ENCODE data around the gene DHRS12. TPM values are rescaled to one million over a fixed set of nuclear protein-coding genes. Genes with fewer than 3 reads are reported as not detected.
A peak's percentile ranks its signal among the peaks of the same experiment; 100 is the strongest.

Gene DHRS12
- total RNA-seq, 1 donor from 2014 or later = 10.3 TPM

DNA sequence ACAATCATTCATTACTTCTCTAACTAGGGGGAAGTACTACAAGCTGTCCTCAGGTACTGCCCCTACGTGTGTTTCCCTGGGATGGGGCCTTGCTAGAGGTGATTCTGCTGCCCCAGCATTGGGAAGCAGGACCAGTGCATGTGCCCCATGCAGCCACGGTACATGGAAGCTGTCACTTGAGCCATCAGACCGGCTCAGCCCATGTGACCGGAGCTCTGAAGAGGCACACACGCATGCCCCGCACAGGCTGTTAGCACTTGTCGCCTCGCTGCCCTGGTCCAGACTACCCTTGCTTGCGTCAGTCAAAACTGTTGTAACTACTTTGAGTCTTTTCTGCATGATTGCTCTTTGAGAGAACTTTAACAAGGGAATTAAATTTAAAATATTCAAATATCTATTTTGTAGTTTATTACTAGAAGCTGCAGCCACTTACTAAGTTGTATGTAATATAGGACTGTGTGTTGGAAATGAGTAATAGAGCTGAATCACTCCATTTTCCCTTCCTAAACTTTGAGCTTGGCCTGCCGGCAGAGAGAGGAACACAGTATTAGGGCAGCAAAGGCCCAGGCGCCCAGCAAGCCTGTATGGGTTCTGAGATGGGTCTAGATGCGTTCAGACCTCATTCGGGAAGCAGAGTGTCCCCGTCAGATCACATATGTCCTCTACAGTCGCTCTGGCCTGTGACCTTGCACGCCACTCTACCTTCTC is 42.2 kb downstream of the DHRS12 start:
- Histone ChIP-seq H3K4me1 (peaks cover 23% of the 10 kb centered on the region), H3K9me3 (replicated peaks) (no peaks in the 10 kb centered on the region), H3K27ac (replicated peaks) (no peak overlapping the region), H3K4me3 (no peak overlapping the region), H3K36me3 (peaks cover 43% of the 10 kb centered on the region), H3K27me3 (ENCODE audit: low read depth) (no peaks in the 10 kb centered on the region)
- intact Hi-C loops (cut with micrococcal nuclease) = no loop called here
- TF ChIP-seq, protein P1, sequence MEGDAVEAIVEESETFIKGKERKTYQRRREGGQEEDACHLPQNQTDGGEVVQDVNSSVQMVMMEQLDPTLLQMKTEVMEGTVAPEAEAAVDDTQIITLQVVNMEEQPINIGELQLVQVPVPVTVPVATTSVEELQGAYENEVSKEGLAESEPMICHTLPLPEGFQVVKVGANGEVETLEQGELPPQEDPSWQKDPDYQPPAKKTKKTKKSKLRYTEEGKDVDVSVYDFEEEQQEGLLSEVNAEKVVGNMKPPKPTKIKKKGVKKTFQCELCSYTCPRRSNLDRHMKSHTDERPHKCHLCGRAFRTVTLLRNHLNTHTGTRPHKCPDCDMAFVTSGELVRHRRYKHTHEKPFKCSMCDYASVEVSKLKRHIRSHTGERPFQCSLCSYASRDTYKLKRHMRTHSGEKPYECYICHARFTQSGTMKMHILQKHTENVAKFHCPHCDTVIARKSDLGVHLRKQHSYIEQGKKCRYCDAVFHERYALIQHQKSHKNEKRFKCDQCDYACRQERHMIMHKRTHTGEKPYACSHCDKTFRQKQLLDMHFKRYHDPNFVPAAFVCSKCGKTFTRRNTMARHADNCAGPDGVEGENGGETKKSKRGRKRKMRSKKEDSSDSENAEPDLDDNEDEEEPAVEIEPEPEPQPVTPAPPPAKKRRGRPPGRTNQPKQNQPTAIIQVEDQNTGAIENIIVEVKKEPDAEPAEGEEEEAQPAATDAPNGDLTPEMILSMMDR (IDR thresholded peaks at IDR 0.05; ENCODE audit: borderline replicate concordance) = no peak
- DNase-seq = peak; percentile 43

DNA sequence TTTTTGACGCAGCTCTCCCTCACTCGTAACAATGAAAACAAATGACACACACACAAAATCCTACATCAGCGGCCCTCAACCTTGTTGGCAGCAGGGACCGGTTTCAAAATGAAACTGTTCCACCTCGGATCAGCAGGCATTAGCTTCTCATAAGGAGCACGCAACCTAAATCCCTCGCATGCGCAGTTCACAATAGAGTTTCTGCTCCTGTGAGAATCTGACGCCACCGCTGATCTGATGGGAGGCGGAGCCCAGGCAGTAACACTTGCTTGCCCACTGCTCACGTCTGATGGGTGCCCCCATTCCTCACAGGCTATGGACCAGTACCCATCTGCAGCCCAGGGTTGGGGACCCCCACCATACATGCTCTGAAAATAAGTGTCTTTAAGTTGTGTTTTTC is 43.4 kb downstream of the DHRS12 start:
- no peak for DNase-seq
- intact Hi-C loops (cut with micrococcal nuclease) = no loop called here
- TF ChIP-seq, protein P1 (IDR thresholded peaks at IDR 0.05; ENCODE audit: borderline replicate concordance) = no peak
- peaks cover 23% of the 10 kb centered on the region for H3K4me1 ChIP-seq
- H3K9me3 ChIP-seq (replicated peaks) = no peaks in the 10 kb centered on the region
- peaks cover 55% of the 10 kb centered on the region for H3K36me3 ChIP-seq
- no peak overlapping the region for H3K4me3 ChIP-seq
- no peak overlapping the region for H3K27ac ChIP-seq (replicated peaks)
- no peaks in the 10 kb centered on the region for H3K27me3 ChIP-seq (ENCODE audit: low read depth)

DNA sequence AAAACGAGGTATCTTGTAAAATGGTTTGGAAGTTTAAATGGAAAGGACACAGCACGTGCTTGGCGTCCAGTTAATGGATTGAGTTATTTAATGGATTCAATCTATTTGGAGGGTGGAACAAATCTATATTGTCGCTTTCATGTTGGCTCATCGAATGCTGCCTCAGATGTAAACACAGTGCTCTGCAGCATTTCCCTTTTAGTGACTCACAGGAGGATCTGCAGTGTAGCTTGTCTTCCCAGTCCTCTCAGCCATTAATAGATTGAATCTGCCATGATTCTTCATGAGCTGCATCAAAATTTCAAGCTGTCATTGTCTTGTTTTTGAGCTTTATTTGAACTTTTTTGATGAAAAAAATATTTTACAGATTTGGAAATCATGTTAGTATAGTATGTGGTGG is 44.7 kb downstream of the DHRS12 start:
- Histone ChIP-seq H3K36me3 (peaks cover 60% of the 10 kb centered on the region), H3K27me3 (ENCODE audit: low read depth) (no peaks in the 10 kb centered on the region), H3K27ac (replicated peaks) (no peak overlapping the region), H3K4me1 (peaks cover 10% of the 10 kb centered on the region), H3K4me3 (no peak overlapping the region), H3K9me3 (replicated peaks) (no peaks in the 10 kb centered on the region)
- TF ChIP-seq, protein P1 (IDR thresholded peaks at IDR 0.05; ENCODE audit: borderline replicate concordance) = no peak
- no peak for DNase-seq
- intact Hi-C loops (cut with micrococcal nuclease) = no loop called here

DNA sequence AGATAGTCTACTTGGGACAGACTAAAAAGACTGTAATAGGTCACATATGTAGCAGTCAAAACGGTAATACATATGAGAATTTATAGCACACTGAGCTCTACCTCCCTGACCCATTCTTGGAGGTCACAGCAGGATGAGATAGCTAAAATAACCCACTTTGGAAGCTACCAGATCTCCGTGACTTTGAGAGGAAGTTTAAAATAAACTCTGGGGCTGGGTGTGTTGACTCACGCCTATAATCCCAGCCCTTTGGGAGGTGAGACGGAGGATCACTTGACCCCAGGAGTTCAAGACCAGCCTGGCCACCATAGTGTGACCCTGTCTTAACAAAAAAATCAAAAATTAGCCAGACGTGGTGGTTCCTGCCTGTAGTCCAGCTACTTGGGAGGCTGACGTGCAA is 45.3 kb downstream of the DHRS12 start:
- Histone ChIP-seq H3K9me3 (replicated peaks) (no peaks in the 10 kb centered on the region), H3K27me3 (ENCODE audit: low read depth) (no peaks in the 10 kb centered on the region), H3K4me1 (peaks cover 4% of the 10 kb centered on the region), H3K36me3 (peaks cover 64% of the 10 kb centered on the region), H3K27ac (replicated peaks) (no peak overlapping the region), H3K4me3 (no peak overlapping the region)
- TF ChIP-seq, protein P1 (IDR thresholded peaks at IDR 0.05; ENCODE audit: borderline replicate concordance) = no peak
- intact Hi-C loops (cut with micrococcal nuclease) = no loop called here
- DNase-seq = no peak

DNA sequence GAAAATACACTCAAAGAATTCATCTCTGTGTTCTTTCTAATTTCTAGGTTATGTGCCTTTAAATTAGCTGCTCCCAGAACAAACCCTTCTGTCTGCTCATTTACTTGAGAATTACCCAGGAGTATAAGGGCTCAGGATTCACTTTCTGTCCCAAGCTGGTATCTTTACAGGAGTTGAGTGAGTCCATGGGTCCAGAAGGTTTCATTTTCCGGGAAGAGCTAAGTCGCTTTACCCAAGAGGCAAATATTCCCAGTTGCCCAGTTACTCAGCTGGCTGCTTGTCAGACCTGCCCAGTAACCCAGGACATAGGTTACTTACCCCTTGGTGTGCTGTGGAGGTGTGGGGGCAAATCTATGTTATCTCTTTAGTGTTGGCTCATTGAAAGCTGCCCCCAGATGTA is 47.3 kb downstream of the DHRS12 start:
- intact Hi-C loops (cut with micrococcal nuclease) = no loop called here
- H3K27ac ChIP-seq (replicated peaks) = no peak overlapping the region

More for the DNA sequence above, 47.3 kb downstream of the DHRS12 start:
- H3K4me1 ChIP-seq = no peaks in the 10 kb centered on the region
- peaks cover 83% of the 10 kb centered on the region for H3K36me3 ChIP-seq
- H3K27me3 ChIP-seq (ENCODE audit: low read depth) = no peaks in the 10 kb centered on the region
- TF ChIP-seq, protein P1 (IDR thresholded peaks at IDR 0.05; ENCODE audit: borderline replicate concordance) = no peak
- no peak for DNase-seq
- H3K4me3 ChIP-seq = no peak overlapping the region
- no peaks in the 10 kb centered on the region for H3K9me3 ChIP-seq (replicated peaks)
